GM10248 (cell line): ENCODE data around the gene PHLPP1.

ENCODE experiments used
- CTCF ChIA-PET: fragments of 300-600 bp; sonication (Branson Sonifier 250); formaldehyde crosslinking; extraction: SDS; loops from one replicate; lab custom pipeline; 2021; ENCODE audit warnings: antibody characterized with exemption; lab: Yijun Ruan, JAX
- POLR2A ChIA-PET: fragments of 350-650 bp; sonication (Branson Sonifier 250); formaldehyde crosslinking; extraction: SDS; loops from one replicate; lab custom pipeline; 2020; ENCODE audit warnings: antibody characterized with exemption; lab: Yijun Ruan, JAX
- DNase-seq: peaks from one replicate; pipeline ENCODE4 v3.0.0; 2012; ENCODE audit errors: extremely low spot score
- CTCF ChIP-seq: IDR thresholded peaks from 2 replicates; pipeline ENCODE4 v1.5.1; 2012; ENCODE audit warnings: mild to moderate bottlenecking, low read depth; ENCODE audit errors: extremely low read depth, missing control alignments, control extremely low read depth

Gene PHLPP1

GRCh38 chr18:63004466-63005089 is 289.2 kb downstream of the PHLPP1 start:
- DNase-seq = no peak
- ChIA-PET POLR2A (no interaction called here), CTCF (interaction anchor here (1.0 to 4.2 kb wide), 4 partner anchors 9 to 419 kb away, joined by 3 to 32 read pairs (median 3); no protein-coding TSS in a partner anchor)

GRCh38 chr18:63005306-63005705 is 290.0 kb downstream of the PHLPP1 start:
- ChIA-PET POLR2A (no interaction called here), CTCF (interaction anchor here (1.0 to 4.2 kb wide), 4 partner anchors 9 to 420 kb away, joined by 3 to 32 read pairs (median 3); no protein-coding TSS in a partner anchor)
- DNase-seq = no peak
- no peak for TF ChIP-seq CTCF

More at GRCh38 chr18:63004466-63005089, 289.2 kb downstream of the PHLPP1 start:
- TF ChIP-seq CTCF = no peak

GRCh38 chr18:63007231-63007630 is 291.9 kb downstream of the PHLPP1 start:
- DNase-seq = no peak
- no peak for TF ChIP-seq CTCF
- ChIA-PET POLR2A (no interaction called here), CTCF (interaction anchor here (1.3 to 4.2 kb wide), 2 partner anchors 9 to 25 kb away, joined by 3 to 32 read pairs; no protein-coding TSS in a partner anchor)

- ChIA-PET POLR2A (no interaction called here), CTCF (interaction anchor here (0.7 to 9.7 kb wide), 43 partner anchors 10 to 431 kb away, joined by 3 to 109 read pairs (median 6); partner anchors contain the start of gene BCL2)
- peak; percentile 72 for DNase-seq
- TF ChIP-seq CTCF = peak; percentile 66
Measured at GRCh38 chr18:63016270-63016669, 300.9 kb downstream of the PHLPP1 start.

GRCh38 chr18:63017076-63017475 is 301.7 kb downstream of the PHLPP1 start:
- ChIA-PET CTCF (interaction anchor here (0.7 to 9.7 kb wide), 44 partner anchors 9 to 826 kb away, joined by 3 to 109 read pairs (median 6); partner anchors contain the start of gene BCL2), POLR2A (no interaction called here)
- TF ChIP-seq CTCF = no peak
- no peak for DNase-seq

GRCh38 chr18:63017977-63018376 is 302.6 kb downstream of the PHLPP1 start:
- ChIA-PET CTCF (interaction anchor here (0.9 to 9.7 kb wide), 35 partner anchors 8 to 826 kb away, joined by 3 to 109 read pairs (median 8); partner anchors contain the start of gene BCL2), POLR2A (no interaction called here)
- no peak for DNase-seq
- TF ChIP-seq CTCF = no peak
